Measurements from ENCODE around the gene LENG9.
"Not testable (repeated sequence)": the region's sequence is repeated elsewhere in the genome, so short reads cannot be mapped to it uniquely, and the experiment has no call there.

Gene LENG9

GRCh38 chr19:54477650-54478049 lies 14.1 kb upstream of the LENG9 start:
- no peak for DNase-seq

- no peak for DNase-seq
Observed at GRCh38 chr19:54475706-54476105, 12.1 kb upstream of the LENG9 start.

GRCh38 chr19:54473892-54474372 lies 10.4 kb upstream of the LENG9 start:
- no peak for DNase-seq

GRCh38 chr19:54473071-54473891 lies 9.7 kb upstream of the LENG9 start, which contains the start of gene CDC42EP5:
CDC42EP5 (minus strand) TSS chr19:54473296; CDS start chr19:54465547, 7,749 bp downstream.
- DNase-seq: no peak

- no peak for DNase-seq
Observed at GRCh38 chr19:54470991-54471782, 7.6 kb upstream of the LENG9 start.

- DNase-seq: no peak
Observed at GRCh38 chr19:54470276-54470887, 6.8 kb upstream of the LENG9 start.

- DNase-seq: no peak
Observed at GRCh38 chr19:54469496-54469934, 5.9 kb upstream of the LENG9 start.

- not testable (repeated sequence) for DNase-seq
Observed at GRCh38 chr19:54466110-54466480, 2.5 kb upstream of the LENG9 start.

GRCh38 chr19:54465426-54466109 lies 2.0 kb upstream of the LENG9 start:
- no peak for DNase-seq

- DNase-seq: peak; percentile 76
Observed at GRCh38 chr19:54464630-54465425, 1.2 kb upstream of the LENG9 start.

GRCh38 chr19:54464044-54464629 lies 559 bp upstream of the LENG9 start:
- peak; percentile 90 for DNase-seq

GRCh38 chr19:54462655-54463530 lies 685 bp downstream of the LENG9 start:
- peak; percentile 69 for DNase-seq

- no peak for DNase-seq
Observed at GRCh38 chr19:54462047-54462654, 1.4 kb downstream of the LENG9 start.

- no peak for DNase-seq
Observed at GRCh38 chr19:54461613-54462012, 2.0 kb downstream of the LENG9 start.

- no peak for DNase-seq
Observed at GRCh38 chr19:54461210-54461609, 2.4 kb downstream of the LENG9 start.

GRCh38 chr19:54460230-54461005 lies 3.2 kb downstream of the LENG9 start:
- DNase-seq: no peak

- DNase-seq: no peak
Observed at GRCh38 chr19:54459282-54460229, 4.0 kb downstream of the LENG9 start.

All from CD4-positive, alpha-beta T cell treated with Interleukin-12 subunit alpha and Interleukin-12 subunit beta, for 1 hour (primary cell).